ENCODE results near the gene TENM4. TPM values are rescaled to one million over a fixed set of nuclear protein-coding genes. Genes with fewer than 3 reads are reported as not detected.
"Not testable (repeated sequence)": the region's sequence is repeated elsewhere in the genome, so short reads cannot be mapped to it uniquely, and the experiment has no call there.

TENM4 gene
- polyA plus RNA-seq, 3 donors = 21.1 to 26.5 (median 26.0) TPM

DNA sequence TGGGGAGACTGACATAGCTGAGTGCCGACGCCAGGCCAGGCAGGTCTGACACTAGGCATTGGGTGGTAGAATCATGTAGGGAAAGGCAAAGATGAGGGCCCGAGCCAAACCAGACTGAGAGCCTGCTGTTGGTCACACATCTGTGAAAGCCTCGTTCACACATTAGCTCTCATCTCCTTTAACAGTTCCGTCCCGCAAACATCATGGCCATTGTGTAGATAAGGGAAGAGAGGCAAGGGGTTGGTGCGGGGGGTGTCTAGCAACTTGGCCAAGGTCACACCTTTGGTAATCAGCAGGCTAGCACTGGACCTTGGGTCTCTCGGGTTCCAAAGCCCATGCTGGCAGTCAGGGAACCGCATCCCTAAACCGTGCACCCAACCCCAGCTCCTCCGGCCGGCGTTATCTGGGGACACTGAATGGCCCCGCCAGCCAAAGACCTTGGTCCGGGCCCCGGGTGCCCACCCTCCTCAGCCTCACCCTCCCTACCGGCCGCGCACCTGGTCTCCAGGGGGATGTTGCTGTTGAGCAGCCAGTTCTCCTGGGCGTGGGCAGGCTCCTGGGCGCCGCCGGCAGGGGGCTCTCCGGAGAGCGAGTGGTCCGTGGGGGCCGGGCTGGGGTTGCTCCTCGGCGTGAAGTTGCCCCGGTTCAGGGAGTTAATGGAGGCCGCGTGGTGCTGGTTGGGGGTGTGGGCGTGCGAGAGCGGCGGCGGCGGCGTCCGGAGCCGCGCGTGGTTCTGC lies 537.9 kb downstream of the TENM4 start:
- DNase-seq = no peak

- DNase-seq = no peak
Measured at GRCh38 chr11:78901831-78902230, 539.0 kb downstream of the TENM4 start.

GRCh38 chr11:78898266-78898775 lies 542.5 kb downstream of the TENM4 start:
- no peak for DNase-seq

DNA sequence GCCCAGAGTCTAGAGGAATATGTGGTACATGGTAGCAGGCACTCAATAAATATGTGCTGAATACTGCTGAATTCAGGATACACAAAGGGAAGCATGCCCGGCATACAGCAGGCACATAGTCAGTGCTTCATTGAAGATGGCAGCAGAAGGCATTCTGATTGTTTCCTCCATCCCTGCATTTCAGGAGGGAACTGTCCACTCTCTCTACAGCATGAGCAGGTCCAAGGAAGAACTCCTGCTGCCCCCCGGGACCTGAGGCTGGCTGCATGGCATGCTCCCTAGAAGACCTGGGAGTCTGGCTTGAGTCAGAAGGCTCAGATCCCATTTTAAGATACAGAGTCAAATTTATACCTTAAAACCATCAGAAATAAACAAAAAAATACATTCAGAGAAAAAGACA lies 546.8 kb downstream of the TENM4 start:
- DNase-seq = no peak

GRCh38 chr11:78889698-78890097 lies 551.1 kb downstream of the TENM4 start:
- no peak for DNase-seq

GRCh38 chr11:78886616-78887015 lies 554.2 kb downstream of the TENM4 start:
- no peak for DNase-seq

- no peak for DNase-seq
Measured at GRCh38 chr11:78884761-78885160, 556.1 kb downstream of the TENM4 start.

GRCh38 chr11:78883506-78883905 lies 557.3 kb downstream of the TENM4 start:
- no peak for DNase-seq

GRCh38 chr11:78879094-78879980 lies 561.5 kb downstream of the TENM4 start:
- not testable (repeated sequence) for DNase-seq

DNA sequence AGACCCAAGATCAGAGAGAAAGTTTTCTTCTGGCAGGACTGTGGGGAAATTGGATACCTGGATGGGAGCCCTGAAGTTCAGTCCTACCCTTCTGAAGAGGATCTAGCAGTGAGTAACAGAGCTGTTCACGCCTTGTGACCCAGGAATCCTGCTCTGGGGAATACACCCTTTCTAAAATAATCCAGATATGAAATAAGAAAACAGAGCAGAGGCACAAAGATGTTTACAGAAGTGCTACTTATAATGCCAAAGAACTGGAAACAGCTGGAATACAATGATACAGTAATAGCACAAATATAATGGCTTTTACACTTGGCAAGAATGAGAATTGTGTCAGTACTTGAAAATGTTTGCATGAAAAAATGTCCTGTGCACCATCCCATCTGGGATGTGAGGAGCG lies 562.2 kb downstream of the TENM4 start:
- no peak for DNase-seq

DNA sequence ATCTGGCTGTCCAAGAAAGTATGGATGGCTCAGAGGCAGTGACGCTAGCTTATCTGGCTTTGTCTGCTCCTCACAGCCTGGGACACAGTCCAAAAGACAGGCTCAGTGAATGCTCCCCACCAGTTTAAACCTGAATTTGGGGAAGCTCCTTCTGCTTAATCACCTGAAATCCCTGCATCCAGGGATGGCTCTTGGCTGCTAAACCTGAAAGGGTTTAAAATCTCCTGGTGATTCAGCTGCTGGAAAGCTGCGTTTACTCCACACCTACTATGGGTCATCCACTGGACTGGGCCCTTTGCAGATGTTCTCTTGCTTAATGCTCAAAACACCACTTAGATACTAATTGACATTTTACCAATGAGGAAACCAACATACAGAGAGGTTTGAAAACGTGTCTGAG lies 564.2 kb downstream of the TENM4 start:
- DNase-seq = no peak

GRCh38 chr11:78870655-78871054 lies 570.2 kb downstream of the TENM4 start:
- DNase-seq = no peak

- no peak for DNase-seq
Measured at GRCh38 chr11:78869293-78869692, 571.5 kb downstream of the TENM4 start.

GRCh38 chr11:78868563-78868962 lies 572.3 kb downstream of the TENM4 start:
- no peak for DNase-seq

- DNase-seq = no peak
Measured at GRCh38 chr11:78860720-78861422, 580.0 kb downstream of the TENM4 start.

DNA sequence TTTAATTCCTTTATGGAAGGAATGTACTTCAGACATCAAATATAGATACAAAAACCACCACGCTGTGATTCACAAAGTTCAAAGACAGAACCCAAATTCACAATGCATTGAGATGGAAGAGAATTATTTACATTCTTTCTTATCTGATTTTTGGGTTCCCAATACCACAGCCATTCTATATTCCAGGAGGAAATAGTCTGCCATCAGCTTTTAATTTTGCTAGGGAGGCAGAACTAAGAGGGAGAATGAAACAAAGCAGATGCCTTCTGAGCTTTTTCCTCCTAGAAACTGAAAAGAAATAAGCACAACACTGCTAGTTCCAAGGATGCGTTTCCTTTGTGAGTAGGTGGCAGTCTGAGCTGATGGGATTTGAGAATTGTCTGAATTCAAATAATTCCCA lies 583.1 kb downstream of the TENM4 start:
- DNase-seq = no peak

DNA sequence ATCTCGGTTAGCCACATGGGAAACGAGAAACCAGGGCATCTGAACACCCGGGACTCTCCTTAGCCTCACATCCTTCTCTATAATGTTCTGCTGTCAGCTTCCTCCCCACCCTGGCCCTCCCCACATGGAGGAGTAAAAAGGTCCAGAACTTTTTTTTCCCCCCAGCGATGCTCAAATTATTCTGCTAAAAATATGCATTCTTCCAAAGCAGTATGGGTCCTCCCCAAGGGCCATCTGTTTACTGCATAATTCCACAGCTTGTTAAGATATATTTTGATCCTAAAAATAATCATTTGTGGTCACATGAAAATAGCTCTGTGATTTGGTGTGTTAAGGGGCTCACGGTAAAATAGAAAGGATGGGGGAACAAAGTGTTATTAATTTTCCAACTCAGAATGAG lies 584.6 kb downstream of the TENM4 start:
- no peak for DNase-seq

DNA sequence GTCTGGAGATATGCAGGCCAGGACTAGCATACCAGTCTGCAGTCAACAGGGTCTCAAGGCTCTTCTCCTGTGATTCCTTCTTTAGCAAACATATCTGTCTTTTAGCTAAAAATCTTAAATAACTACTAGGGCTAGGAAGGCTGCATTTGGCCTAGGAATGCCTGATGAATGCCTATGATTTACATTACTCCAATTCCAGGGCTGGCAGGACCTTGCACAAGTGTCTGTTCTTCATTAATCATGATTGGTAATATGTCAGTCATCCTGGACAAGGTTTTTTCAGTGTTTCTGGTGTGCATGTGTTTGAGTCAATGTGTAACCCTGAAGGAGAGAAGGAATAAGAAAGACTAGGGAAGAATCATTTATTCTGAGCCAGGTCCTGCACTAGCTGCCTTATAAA lies 585.7 kb downstream of the TENM4 start:
- DNase-seq = no peak

- no peak for DNase-seq
Measured at GRCh38 chr11:78853521-78853920, 587.3 kb downstream of the TENM4 start.

- no peak for DNase-seq
Measured at GRCh38 chr11:78851878-78852586, 588.8 kb downstream of the TENM4 start.

- no peak for DNase-seq
Measured at GRCh38 chr11:78850078-78850477, 590.8 kb downstream of the TENM4 start.

GRCh38 chr11:78846269-78846668 lies 594.6 kb downstream of the TENM4 start:
- DNase-seq = no peak
